HFF-Myc (cell line): Measurements from ENCODE around the gene KRTAP5-5.

Experiments used
- DNase-seq: peaks from one replicate; pipeline ENCODE4 v3.0.0-alpha.2; 2011; ENCODE audit warnings: low read depth; ENCODE audit errors: extremely low read depth
- H3K4me3 ChIP-seq: replicated peaks from 2 replicates; pipeline ENCODE4 v1.5.1; 2011; ENCODE audit warnings: low read depth, mild to moderate bottlenecking, control low read depth, low read length
- TF ChIP-seq, protein P1 (sequence below): IDR thresholded peaks from 2 replicates; pipeline ENCODE4 v1.5.1; 2012; ENCODE audit warnings: mild to moderate bottlenecking, low read depth, low read length, control low read depth; ENCODE audit errors: missing control alignments

The KRTAP5-5 gene

DNA sequence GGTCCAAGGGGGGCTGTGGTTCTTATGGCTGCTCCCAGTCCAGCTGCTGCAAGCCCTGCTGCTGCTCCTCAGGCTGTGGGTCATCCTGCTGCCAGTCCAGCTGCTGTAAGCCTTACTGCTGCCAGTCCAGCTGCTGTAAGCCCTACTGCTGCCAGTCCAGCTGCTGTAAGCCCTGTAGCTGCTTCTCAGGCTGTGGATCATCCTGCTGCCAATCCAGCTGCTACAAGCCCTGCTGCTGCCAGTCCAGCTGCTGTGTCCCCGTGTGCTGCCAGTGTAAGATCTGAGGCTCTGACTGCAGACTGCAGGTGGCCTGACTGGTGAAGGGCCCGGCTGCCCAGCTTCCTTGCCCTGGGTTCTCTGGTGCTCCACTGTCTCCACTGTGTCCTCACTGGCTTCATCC is 696 bp downstream of the KRTAP5-5 start:
- DNase-seq = no peak
- TF ChIP-seq, protein P1, sequence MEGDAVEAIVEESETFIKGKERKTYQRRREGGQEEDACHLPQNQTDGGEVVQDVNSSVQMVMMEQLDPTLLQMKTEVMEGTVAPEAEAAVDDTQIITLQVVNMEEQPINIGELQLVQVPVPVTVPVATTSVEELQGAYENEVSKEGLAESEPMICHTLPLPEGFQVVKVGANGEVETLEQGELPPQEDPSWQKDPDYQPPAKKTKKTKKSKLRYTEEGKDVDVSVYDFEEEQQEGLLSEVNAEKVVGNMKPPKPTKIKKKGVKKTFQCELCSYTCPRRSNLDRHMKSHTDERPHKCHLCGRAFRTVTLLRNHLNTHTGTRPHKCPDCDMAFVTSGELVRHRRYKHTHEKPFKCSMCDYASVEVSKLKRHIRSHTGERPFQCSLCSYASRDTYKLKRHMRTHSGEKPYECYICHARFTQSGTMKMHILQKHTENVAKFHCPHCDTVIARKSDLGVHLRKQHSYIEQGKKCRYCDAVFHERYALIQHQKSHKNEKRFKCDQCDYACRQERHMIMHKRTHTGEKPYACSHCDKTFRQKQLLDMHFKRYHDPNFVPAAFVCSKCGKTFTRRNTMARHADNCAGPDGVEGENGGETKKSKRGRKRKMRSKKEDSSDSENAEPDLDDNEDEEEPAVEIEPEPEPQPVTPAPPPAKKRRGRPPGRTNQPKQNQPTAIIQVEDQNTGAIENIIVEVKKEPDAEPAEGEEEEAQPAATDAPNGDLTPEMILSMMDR = no peak

DNA sequence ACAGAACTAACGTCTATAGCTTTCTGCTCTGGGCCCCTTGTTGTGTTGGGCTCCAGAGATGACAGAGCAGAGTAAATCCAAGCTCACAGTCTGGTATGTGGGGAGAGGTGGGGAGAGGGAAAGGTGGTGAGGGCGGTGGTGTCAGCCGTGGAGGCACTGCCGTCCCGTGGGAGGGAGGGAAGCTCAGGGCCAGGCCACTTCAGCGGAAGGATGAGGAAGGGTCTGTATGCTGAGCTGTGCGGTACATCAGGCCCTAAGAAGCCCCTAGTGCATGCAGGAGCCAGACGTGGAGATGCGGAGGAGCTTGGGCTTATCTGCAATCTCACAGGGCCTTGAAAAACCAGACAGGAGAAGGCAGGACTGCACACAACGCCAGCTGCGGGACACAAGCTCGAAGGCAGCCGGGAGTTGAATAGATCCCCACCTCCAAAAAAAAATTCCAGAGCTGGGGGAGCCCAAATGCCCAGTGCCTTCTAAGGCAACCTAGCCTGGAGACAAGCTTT is 1.5 kb downstream of the KRTAP5-5 start:
- DNase-seq = no peak
- TF ChIP-seq, protein P1 = no peak

More for the DNA sequence above, 696 bp downstream of the KRTAP5-5 start:
- H3K4me3 ChIP-seq = no peak overlapping the region

DNA sequence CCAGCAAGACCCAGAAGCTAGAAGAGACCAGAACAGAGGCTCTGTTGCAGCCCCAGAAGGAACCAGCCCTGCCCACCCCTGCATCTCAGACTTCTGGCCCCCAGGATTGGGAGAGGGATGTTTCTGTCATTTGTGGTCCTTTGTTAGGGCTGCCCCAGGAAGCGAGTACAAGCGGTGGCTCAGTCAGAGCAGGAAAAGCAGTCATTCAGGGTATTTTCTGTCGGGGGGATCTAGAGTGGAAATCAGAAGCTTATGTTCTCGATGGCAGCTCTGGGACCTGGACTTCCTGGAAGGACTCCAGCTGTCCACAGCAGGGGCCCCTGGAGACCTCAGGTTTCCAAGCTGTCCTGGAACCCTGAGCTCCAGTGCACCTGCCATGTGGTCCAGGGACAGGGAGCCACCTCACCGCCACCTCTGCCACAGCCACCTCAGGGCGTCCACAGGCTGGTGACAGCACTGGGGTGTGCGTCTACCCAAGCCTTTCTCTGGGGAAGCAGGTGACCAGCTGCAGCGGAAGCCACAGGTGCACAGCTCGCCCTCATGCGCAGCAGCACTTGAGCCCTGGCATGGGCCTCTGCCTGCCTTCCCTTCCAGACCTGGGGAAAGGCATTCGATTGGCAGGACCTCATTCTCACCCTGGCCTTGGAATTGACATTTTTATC is 2.6 kb downstream of the KRTAP5-5 start:
- DNase-seq = no peak
- H3K4me3 ChIP-seq = no peak overlapping the region
- TF ChIP-seq, protein P1 = no peak

More for the DNA sequence above, 1.5 kb downstream of the KRTAP5-5 start:
- H3K4me3 ChIP-seq = no peak overlapping the region

DNA sequence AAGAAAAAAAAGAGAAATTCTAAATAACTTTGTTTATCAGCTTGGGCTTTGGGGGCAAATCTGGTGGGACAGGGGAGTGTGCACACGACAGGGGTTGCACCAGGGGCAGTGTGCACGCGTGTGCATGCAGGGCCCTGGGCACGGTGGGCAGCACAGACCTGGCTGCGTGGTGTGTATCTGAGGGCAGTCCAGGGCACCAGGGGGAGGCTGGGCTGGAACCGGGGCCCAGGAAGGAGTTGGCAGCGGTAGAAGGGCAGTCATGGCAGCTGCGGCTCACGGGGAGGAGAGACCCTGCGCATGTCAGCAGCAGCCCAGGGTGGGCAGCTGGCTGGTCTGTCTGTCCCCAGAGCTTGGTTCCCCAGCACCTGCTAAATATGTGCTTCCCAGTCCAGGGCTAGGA is 4.3 kb downstream of the KRTAP5-5 start:
- DNase-seq = no peak
- H3K4me3 ChIP-seq = no peak overlapping the region
- TF ChIP-seq, protein P1 = no peak

DNA sequence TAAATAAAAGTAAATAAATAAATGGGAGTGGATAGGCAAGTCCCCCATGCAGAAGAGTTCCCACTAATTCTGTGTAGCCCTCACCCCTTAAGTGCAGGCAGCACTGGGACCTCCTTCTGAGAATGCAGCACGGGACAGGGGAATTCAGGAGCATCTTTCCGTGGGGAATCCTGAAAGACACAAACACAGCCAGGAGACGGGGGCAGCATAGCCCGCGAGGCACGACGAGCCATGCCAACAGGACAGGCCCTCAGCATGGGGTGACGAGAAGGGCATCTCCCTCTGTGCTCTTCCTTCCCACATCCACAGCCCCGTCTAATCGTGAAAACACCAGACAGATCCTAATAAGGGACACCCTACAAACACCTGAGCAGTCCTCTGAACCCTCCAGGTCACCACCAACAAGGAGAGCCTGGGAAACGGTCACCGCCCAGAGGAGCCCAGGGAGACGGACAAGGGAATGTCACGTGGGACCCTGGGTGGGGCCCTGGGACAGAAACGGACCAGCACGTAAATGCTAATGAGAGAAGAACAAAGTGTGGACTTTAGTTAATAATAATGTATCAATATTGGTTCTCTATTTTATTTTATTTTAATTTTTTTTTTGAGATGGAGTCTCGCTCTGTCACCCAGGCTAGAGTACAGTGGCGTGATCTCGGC is 6.8 kb downstream of the KRTAP5-5 start:
- TF ChIP-seq, protein P1 = no peak
- no peak for DNase-seq
- H3K4me3 ChIP-seq = no peak overlapping the region

DNA sequence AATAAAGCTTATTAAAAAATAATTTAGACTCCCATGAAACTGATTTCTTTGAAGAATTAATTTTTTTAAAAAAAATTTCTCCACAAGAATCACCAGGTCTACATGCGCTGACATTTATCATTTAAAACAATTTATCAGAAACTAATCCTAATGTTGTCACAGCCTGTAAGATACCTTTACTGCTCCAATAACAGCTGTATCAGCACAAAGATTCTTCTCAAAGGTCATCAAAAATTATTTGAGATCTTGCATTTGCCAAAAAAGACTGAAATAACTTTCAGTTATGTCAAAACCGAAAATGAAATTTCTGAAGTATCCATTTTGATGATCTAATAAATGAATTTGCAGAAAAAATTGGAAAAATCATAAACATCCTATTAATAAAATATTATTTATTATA is 8.1 kb downstream of the KRTAP5-5 start:
- TF ChIP-seq, protein P1 = no peak
- DNase-seq = no peak
- H3K4me3 ChIP-seq = no peak overlapping the region

DNA sequence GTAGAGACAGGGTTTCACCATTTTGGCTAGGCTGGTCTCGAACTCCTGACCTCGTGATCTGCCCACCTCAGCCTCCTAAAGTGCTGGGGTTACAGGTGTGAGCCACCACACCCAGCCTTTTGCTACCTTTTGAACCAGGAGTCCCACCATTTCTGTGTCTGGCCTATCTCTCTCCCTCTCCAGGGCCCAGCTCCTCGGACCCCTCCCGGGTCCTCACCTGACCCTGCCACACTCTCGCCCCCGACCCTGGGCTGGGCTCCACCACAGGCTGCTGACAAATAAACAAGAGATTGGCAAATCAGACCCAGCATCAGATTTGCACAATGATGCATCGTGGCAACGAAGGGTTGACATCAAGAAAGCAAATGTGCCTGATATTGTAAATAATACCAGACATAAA is 8.8 kb downstream of the KRTAP5-5 start:
- TF ChIP-seq, protein P1 = no peak
- no peak for DNase-seq
- no peak overlapping the region for H3K4me3 ChIP-seq
